Calu3 (cell line): ENCODE results near the gene RNF112. TPM values are rescaled to one million over a fixed set of nuclear protein-coding genes. Genes with fewer than 3 reads are reported as not detected.

Experiments used
- BruUV-seq: library from RNA; stranded (reverse); fragments of 400-500 nt; replicated peaks from 2 replicates; lab custom pipeline; 2021; lab: Mats Ljungman, UMichigan
- CTCF ChIA-PET: fragments of 300-600 bp; sonication (Branson Sonifier 250); formaldehyde crosslinking; loops from one replicate; lab custom pipeline; 2022; ENCODE audit warnings: antibody characterized with exemption; lab: Charles Lee
- DNase-seq: peaks from one replicate; pipeline ENCODE4 v3.0.0; 2022
- H3K27ac Mint-ChIP-seq: one replicate; pipeline ENCODE4 v1.8.0; 2022; ENCODE audit warnings: mixed read lengths; ENCODE audit not compliant: unreplicated experiment
- H3K27me3 Mint-ChIP-seq: one replicate; pipeline ENCODE4 v1.8.0; 2022; ENCODE audit warnings: mixed read lengths; ENCODE audit not compliant: unreplicated experiment
- H3K36me3 Mint-ChIP-seq: one replicate; pipeline ENCODE4 v1.8.0; 2022; ENCODE audit warnings: mild to moderate bottlenecking, moderate library complexity, mixed read lengths; ENCODE audit not compliant: insufficient read depth, unreplicated experiment
- H3K4me1 Mint-ChIP-seq: one replicate; pipeline ENCODE4 v1.8.0; 2022; ENCODE audit warnings: mild to moderate bottlenecking, low read depth, mixed read lengths; ENCODE audit not compliant: unreplicated experiment
- H3K4me3 Mint-ChIP-seq: one replicate; pipeline ENCODE4 v1.8.0; 2022; ENCODE audit warnings: mild to moderate bottlenecking, low read depth, moderate library complexity, mixed read lengths; ENCODE audit not compliant: unreplicated experiment
- H3K9me3 Mint-ChIP-seq: one replicate; pipeline ENCODE4 v1.8.0; 2022; ENCODE audit warnings: low read depth, mixed read lengths; ENCODE audit not compliant: unreplicated experiment
- CTCF ChIP-seq: fragments of 200-600 bp; IDR thresholded peaks from one replicate; pipeline ENCODE4 v1.8.0; 2022; ENCODE audit warnings: antibody characterized with exemption; ENCODE audit not compliant: unreplicated experiment
- intact Hi-C: fragments of 100-400 bp; cut with micrococcal nuclease; formaldehyde crosslinking; loops from one replicate; pipeline ENCODE4 v1.10.0; 2022; ENCODE audit not compliant: unreplicated experiment
- total RNA-seq: library from RNA; stranded (reverse); gene quantifications from 2 replicates; pipeline ENCODE4 v1.2.3, GENCODE V29; 2022

Gene RNF112
- total RNA-seq, 1 experiment from 2014 or later, result 1.3 TPM

- Mint-ChIP-seq H3K36me3 (no peaks in the 10 kb centered on the region), H3K27ac (no peak overlapping the region), H3K4me3 (no peak overlapping the region), H3K27me3 (no peaks in the 10 kb centered on the region), H3K9me3 (no peaks in the 10 kb centered on the region), H3K4me1 (peaks cover 6% of the 10 kb centered on the region)
- CTCF ChIA-PET, result no interaction called here
- intact Hi-C loops, result no loop called here
- TF ChIP-seq CTCF, result no peak
- DNase-seq, result no peak
- no TSS peak for BruUV-seq
Observed at GRCh38 chr17:19424934-19425868, 14.2 kb downstream of the RNF112 start.

GRCh38 chr17:19426631-19427030 is 15.6 kb downstream of the RNF112 start:
- no peak for DNase-seq
- H3K4me1 Mint-ChIP-seq, result peaks cover 6% of the 10 kb centered on the region
- BruUV-seq, result no TSS peak
- no peak overlapping the region for H3K4me3 Mint-ChIP-seq
- intact Hi-C loops, result no loop called here
- no peak for TF ChIP-seq CTCF
- no peaks in the 10 kb centered on the region for H3K27me3 Mint-ChIP-seq
- no peak overlapping the region for H3K27ac Mint-ChIP-seq
- CTCF ChIA-PET, result no interaction called here
- no peaks in the 10 kb centered on the region for H3K36me3 Mint-ChIP-seq
- H3K9me3 Mint-ChIP-seq, result no peaks in the 10 kb centered on the region

GRCh38 chr17:19431691-19432090 is 20.7 kb downstream of the RNF112 start:
- H3K4me1 Mint-ChIP-seq, result no peaks in the 10 kb centered on the region
- no peaks in the 10 kb centered on the region for H3K27me3 Mint-ChIP-seq
- H3K9me3 Mint-ChIP-seq, result no peaks in the 10 kb centered on the region
- intact Hi-C loops, result no loop called here
- no peaks in the 10 kb centered on the region for H3K36me3 Mint-ChIP-seq
- no TSS peak for BruUV-seq
- H3K4me3 Mint-ChIP-seq, result no peak overlapping the region
- H3K27ac Mint-ChIP-seq, result no peak overlapping the region
- DNase-seq, result no peak
- no peak for TF ChIP-seq CTCF
- CTCF ChIA-PET, result no interaction called here

GRCh38 chr17:19433255-19433654 is 22.2 kb downstream of the RNF112 start:
- DNase-seq, result no peak
- H3K9me3 Mint-ChIP-seq, result no peaks in the 10 kb centered on the region
- no peak overlapping the region for H3K27ac Mint-ChIP-seq
- no peaks in the 10 kb centered on the region for H3K27me3 Mint-ChIP-seq
- no peak for TF ChIP-seq CTCF
- intact Hi-C loops, result no loop called here
- CTCF ChIA-PET, result no interaction called here
- no peaks in the 10 kb centered on the region for H3K36me3 Mint-ChIP-seq
- H3K4me3 Mint-ChIP-seq, result no peak overlapping the region
- H3K4me1 Mint-ChIP-seq, result no peaks in the 10 kb centered on the region
- BruUV-seq, result no TSS peak
